Stimulated activated CD4-positive, alpha-beta T cell treated with anti-CD3 and anti-CD28 coated beads, Interleukin-15, amount 100 ng/mL, for 48 hours (primary cell): ENCODE measurements around the gene SYTL4.
A peak's percentile ranks its signal among the peaks of the same experiment; 100 is the strongest.

ENCODE experiments used
- DNase-seq, 2 donors: peaks; one replicate each; pipeline ENCODE4 v3.0.0-alpha.2; 2020; ENCODE audit warnings: low read depth in 2 of 2

Gene SYTL4

GRCh38 chrX:100648458-100649417, 83.2 kb downstream of the SYTL4 start:
- no peak for DNase-seq

- DNase-seq: no peak
Observed at GRCh38 chrX:100647739-100648138, 84.2 kb downstream of the SYTL4 start.

- DNase-seq: no peak
Observed at GRCh38 chrX:100647095-100647494, 84.8 kb downstream of the SYTL4 start.

- no peak for DNase-seq
Observed at GRCh38 chrX:100645106-100645505, 86.8 kb downstream of the SYTL4 start.

GRCh38 chrX:100643956-100644860, 87.7 kb downstream of the SYTL4 start, which contains the start of gene SRPX2:
TSS of gene SRPX2 (plus strand) at chrX:100644199. CDS start at chrX:100646323, 2,124 bp downstream.
- no peak for DNase-seq

- DNase-seq: no peak
Observed at GRCh38 chrX:100643212-100643611, 88.7 kb downstream of the SYTL4 start.

GRCh38 chrX:100642290-100642689, 89.6 kb downstream of the SYTL4 start:
- no peak for DNase-seq

- peak; percentile 45 to 67 for DNase-seq
Observed at GRCh38 chrX:100636321-100636991, 95.5 kb downstream of the SYTL4 start, which contains the start of gene TSPAN6. TSS of gene TSPAN6 (minus strand) at chrX:100636806. CDS start at chrX:100636694, 112 bp downstream.

GRCh38 chrX:100635989-100636320, 96.0 kb downstream of the SYTL4 start:
- DNase-seq: no peak

GRCh38 chrX:100635040-100635439, 96.9 kb downstream of the SYTL4 start:
- DNase-seq: no peak

- DNase-seq: no peak
Observed at GRCh38 chrX:100625985-100626491, 105.9 kb downstream of the SYTL4 start.
